Subcutaneous abdominal adipose tissue (tissue), 5 donors: ENCODE data around the gene SCYGR4.

ENCODE experiments used
- H3K27ac ChIP-seq: one replicate; pipeline ENCODE4 v1.7.0; 2013; ENCODE audit warnings: low read depth, mild to moderate bottlenecking, inconsistent platforms, low read length, moderate library complexity
- H3K27me3 ChIP-seq, 5 donors: one replicate each; pipeline ENCODE4 v1.7.0; 2013; ENCODE audit warnings: low read length in 5 of 5, inconsistent platforms in 1 of 5; ENCODE audit not compliant: control insufficient read depth in 5 of 5, insufficient read depth in 4 of 5
- H3K36me3 ChIP-seq, 5 donors: one replicate each; pipeline ENCODE4 v1.7.0; 2013; ENCODE audit warnings: low read length in 5 of 5; ENCODE audit not compliant: control insufficient read depth in 5 of 5, insufficient read depth in 5 of 5
- H3K4me1 ChIP-seq, 5 donors: one replicate each; pipeline ENCODE4 v1.7.0; 2013; ENCODE audit warnings: low read length in 5 of 5, mild to moderate bottlenecking in 3 of 5, moderate library complexity in 1 of 5; ENCODE audit not compliant: control insufficient read depth in 5 of 5, insufficient read depth in 5 of 5
- H3K4me3 ChIP-seq, 5 donors: one replicate each; pipeline ENCODE4 v1.7.0; 2013; ENCODE audit warnings: low read length in 5 of 5, low read depth in 1 of 5
- H3K9ac ChIP-seq, 5 donors: one replicate each; pipeline ENCODE4 v1.7.0; 2013; ENCODE audit warnings: low read length in 5 of 5, mild to moderate bottlenecking in 4 of 5, moderate library complexity in 3 of 5
- H3K9me3 ChIP-seq, 5 donors: one replicate each; pipeline ENCODE4 v1.7.0; 2013; ENCODE audit warnings: low read length in 5 of 5; ENCODE audit not compliant: control insufficient read depth in 5 of 5
- donor health status: healthy.
- donor health status: healthy.
- donor health status: healthy.
- donor health status: healthy.
- donor health status: healthy.

Gene SCYGR4

GRCh38 chr2:227617316-227618230, at the start of gene SCYGR4:
SCYGR4 (plus strand) TSS chr2:227617498; CDS start chr2:227617498, 0 bp downstream.
- no peaks in the 10 kb centered on the region for H3K36me3 ChIP-seq
- H3K27ac ChIP-seq = no peak within 1 kb of the TSS
- H3K9me3 ChIP-seq = peaks cover 0 to 6% (median under 1%) of the 10 kb centered on the region in 5 donors
- no peak within 1 kb of the TSS for H3K4me3 ChIP-seq
- no peaks in the 10 kb centered on the region for H3K27me3 ChIP-seq
- H3K4me1 ChIP-seq = peaks cover 0 to 14% (median 6%) of the 10 kb centered on the region in 5 donors
- no peak within 1 kb of the TSS for H3K9ac ChIP-seq

- Histone ChIP-seq H3K9me3 (no peaks in the 10 kb centered on the region), H3K4me1 (peaks cover 0 to 2% (median 0%) of the 10 kb centered on the region in 5 donors), H3K4me3 (no peak overlapping the region), H3K27me3 (no peaks in the 10 kb centered on the region), H3K27ac (no peak overlapping the region), H3K36me3 (peaks cover 0 to 12% (median 5%) of the 10 kb centered on the region in 5 donors), H3K9ac (no peak overlapping the region)
Observed at GRCh38 chr2:227568852-227569169, 48.5 kb upstream of the SCYGR4 start.

DNA sequence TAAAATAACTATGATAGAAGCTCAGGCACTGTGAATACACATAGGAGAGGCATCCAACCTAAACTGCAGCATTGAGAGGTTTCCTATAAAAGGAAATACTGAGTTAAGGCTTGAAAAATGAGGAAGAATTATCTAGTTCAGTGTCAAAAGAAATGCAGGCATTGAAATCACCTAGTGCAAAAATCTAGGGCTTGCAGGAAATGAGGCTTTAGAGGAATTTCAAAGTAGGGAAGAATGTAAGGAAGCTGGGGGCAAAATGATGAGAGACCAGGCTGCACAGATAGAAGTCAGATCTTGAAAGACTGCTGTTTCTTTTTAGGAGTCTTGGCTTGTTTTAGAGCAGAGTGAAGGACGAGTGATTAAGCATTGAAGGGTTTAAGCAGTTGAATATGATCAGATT, 46.7 kb upstream of the SCYGR4 start:
- H3K36me3 ChIP-seq = peaks cover 0 to 5% (median 3%) of the 10 kb centered on the region in 5 donors

DNA sequence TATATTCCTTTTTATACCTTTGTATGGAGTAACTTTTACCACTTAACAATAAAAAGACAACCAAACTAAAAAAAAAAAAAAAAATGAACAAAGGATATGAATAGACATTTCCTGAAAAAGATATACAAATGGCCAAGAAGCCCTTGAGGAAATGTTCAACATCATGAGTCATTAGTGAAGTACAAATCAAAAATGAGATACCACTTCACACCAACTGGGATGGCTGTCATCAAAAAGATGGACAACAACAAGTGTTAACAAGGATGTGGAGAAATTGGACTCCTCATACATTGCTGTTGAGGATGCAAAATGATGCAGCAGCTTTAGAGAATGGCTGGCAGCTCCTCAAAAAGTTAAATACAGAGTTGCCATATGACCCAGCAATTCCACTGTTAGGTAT, 41.2 kb upstream of the SCYGR4 start:
- Histone ChIP-seq H3K4me3 (no peak overlapping the region), H3K27me3 (no peaks in the 10 kb centered on the region), H3K36me3 (no peaks in the 10 kb centered on the region), H3K9me3 (no peaks in the 10 kb centered on the region), H3K4me1 (no peaks in the 10 kb centered on the region), H3K9ac (no peak overlapping the region), H3K27ac (no peak overlapping the region)

More for the DNA sequence above, 46.7 kb upstream of the SCYGR4 start:
- no peaks in the 10 kb centered on the region for H3K27me3 ChIP-seq
- peaks cover 0 to 2% (median 0%) of the 10 kb centered on the region in 5 donors for H3K4me1 ChIP-seq
- no peak overlapping the region for H3K4me3 ChIP-seq
- H3K27ac ChIP-seq = no peak overlapping the region
- H3K9ac ChIP-seq = no peak overlapping the region
- H3K9me3 ChIP-seq = no peaks in the 10 kb centered on the region

- H3K9ac ChIP-seq = no peak overlapping the region
- H3K4me1 ChIP-seq = no peaks in the 10 kb centered on the region
- no peak overlapping the region for H3K4me3 ChIP-seq
- H3K27me3 ChIP-seq = no peaks in the 10 kb centered on the region
- no peak overlapping the region for H3K27ac ChIP-seq
- H3K36me3 ChIP-seq = no peaks in the 10 kb centered on the region
- no peaks in the 10 kb centered on the region for H3K9me3 ChIP-seq
Observed at GRCh38 chr2:227576812-227577211, 40.5 kb upstream of the SCYGR4 start.

DNA sequence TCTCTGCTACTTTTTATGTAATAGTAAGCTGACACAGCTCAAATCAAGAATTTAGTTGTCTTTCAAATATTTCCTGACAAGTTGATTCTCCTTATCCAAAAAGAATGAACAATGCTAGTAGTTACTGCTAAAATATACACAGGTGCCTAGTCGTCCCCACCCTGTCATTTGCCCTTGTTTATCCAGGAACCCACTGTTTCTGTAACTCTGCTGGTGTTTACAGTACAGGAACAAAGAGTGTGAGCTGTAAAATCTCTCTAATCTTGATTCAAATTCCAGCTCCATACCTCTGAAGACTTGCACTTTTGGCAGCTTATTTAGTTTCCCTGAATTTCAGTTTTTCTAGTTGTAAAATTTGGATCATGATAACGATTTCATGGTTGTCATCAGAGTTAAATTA, 39.7 kb upstream of the SCYGR4 start:
- Histone ChIP-seq H3K9me3 (peaks cover 0 to 6% (median 3%) of the 10 kb centered on the region in 5 donors), H3K27ac (no peak overlapping the region), H3K9ac (no peak overlapping the region), H3K36me3 (no peaks in the 10 kb centered on the region), H3K4me3 (no peak overlapping the region), H3K4me1 (no peaks in the 10 kb centered on the region), H3K27me3 (no peaks in the 10 kb centered on the region)

- H3K4me1 ChIP-seq = no peaks in the 10 kb centered on the region
- no peak overlapping the region for H3K9ac ChIP-seq
- no peaks in the 10 kb centered on the region for H3K27me3 ChIP-seq
- H3K9me3 ChIP-seq = peaks cover 0 to 13% (median 7%) of the 10 kb centered on the region in 5 donors
- no peak overlapping the region for H3K4me3 ChIP-seq
- H3K27ac ChIP-seq = no peak overlapping the region
- no peaks in the 10 kb centered on the region for H3K36me3 ChIP-seq
Observed at GRCh38 chr2:227578642-227579041, 38.7 kb upstream of the SCYGR4 start.

GRCh38 chr2:227579791-227580190, 37.5 kb upstream of the SCYGR4 start:
- Histone ChIP-seq H3K27me3 (no peaks in the 10 kb centered on the region), H3K9me3 (peaks cover 0 to 13% (median 7%) of the 10 kb centered on the region in 5 donors), H3K27ac (no peak overlapping the region), H3K4me3 (no peak overlapping the region), H3K36me3 (no peaks in the 10 kb centered on the region), H3K9ac (no peak overlapping the region), H3K4me1 (no peaks in the 10 kb centered on the region)

- H3K4me3 ChIP-seq = no peak overlapping the region
Observed at GRCh38 chr2:227582369-227582768, 34.9 kb upstream of the SCYGR4 start.

DNA sequence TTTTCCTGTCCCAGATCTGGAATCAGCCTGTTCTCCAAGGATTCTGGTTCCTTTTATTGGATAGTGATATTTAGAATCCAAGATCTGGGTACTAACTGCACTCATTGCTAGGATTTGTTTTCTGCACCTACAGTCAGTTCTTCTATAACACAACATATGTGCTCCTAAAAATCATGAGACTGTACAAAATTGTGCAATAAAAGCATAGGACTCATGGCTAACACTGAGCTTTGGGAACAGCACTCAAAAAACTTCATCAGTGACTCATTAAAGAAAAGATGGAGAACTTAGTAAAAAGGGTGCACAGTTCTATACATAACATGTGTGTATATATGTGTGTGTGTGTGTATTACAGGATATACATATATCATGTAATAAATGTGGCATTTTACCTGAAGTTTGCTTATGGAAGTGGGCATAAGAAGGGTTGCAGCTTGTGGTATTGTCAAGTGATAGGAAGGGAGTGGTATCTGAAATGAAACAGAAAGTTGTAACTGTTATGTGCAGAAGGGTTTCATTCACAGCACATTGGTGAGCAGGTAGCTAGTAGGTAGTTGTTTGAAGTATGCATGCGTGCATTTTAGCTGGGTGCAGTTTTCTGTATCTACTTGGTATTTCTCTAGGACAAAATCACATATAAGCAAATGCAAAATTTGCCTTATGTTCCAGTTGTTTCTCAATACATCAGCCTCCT, 24.5 kb upstream of the SCYGR4 start:
- Histone ChIP-seq H3K9ac (no peak overlapping the region), H3K27me3 (no peaks in the 10 kb centered on the region), H3K9me3 (no peaks in the 10 kb centered on the region), H3K36me3 (no peaks in the 10 kb centered on the region), H3K27ac (no peak overlapping the region), H3K4me1 (peaks cover 0 to 5% (median 0%) of the 10 kb centered on the region in 5 donors), H3K4me3 (no peak overlapping the region)

More at GRCh38 chr2:227582369-227582768, 34.9 kb upstream of the SCYGR4 start:
- Histone ChIP-seq H3K9ac (no peak overlapping the region), H3K27ac (no peak overlapping the region), H3K27me3 (no peaks in the 10 kb centered on the region), H3K4me1 (no peaks in the 10 kb centered on the region), H3K36me3 (no peaks in the 10 kb centered on the region), H3K9me3 (peaks cover 0 to 13% (median 7%) of the 10 kb centered on the region in 5 donors)
